Lung (tissue), 12 donors: ENCODE measurements around the gene FGA. TPM values are rescaled to one million over a fixed set of nuclear protein-coding genes. Genes with fewer than 3 reads are reported as not detected.

Experiments
- ATAC-seq: fragments of 200-7000 bp; cut with Tn5 transposase; one replicate; pipeline ENCODE4 v1.9.1; 2020; ENCODE audit warnings: moderate number of reproducible peaks; ENCODE audit not compliant: insufficient read depth, low FRiP score
- DNase-seq, 3 donors: peaks; one replicate each; pipeline ENCODE4 v3.0.0-alpha.2; 2013 to 2017
- H3K27ac ChIP-seq, 2 donors: one replicate each; pipeline ENCODE4 v1.5.1; 2013; ENCODE audit warnings: mild to moderate bottlenecking in 2 of 2, moderate library complexity in 2 of 2, control low read depth in 1 of 2, inconsistent platforms in 1 of 2, low read depth in 1 of 2, low read length in 1 of 2
- H3K27me3 ChIP-seq, 3 donors: one replicate each; pipeline ENCODE4 v1.5.1; 2013; ENCODE audit warnings: low read length in 2 of 3; ENCODE audit not compliant: control insufficient read depth in 3 of 3, insufficient read depth in 3 of 3
- H3K36me3 ChIP-seq, 4 donors: one replicate each; pipeline ENCODE4 v1.5.1; 2013; ENCODE audit warnings: low read length in 4 of 4, mild to moderate bottlenecking in 1 of 4, moderate library complexity in 1 of 4; ENCODE audit not compliant: control insufficient read depth in 4 of 4, insufficient read depth in 4 of 4
- H3K4me1 ChIP-seq, 5 donors: one replicate each; pipeline ENCODE4 v1.5.1; 2013; ENCODE audit warnings: low read length in 5 of 5, mild to moderate bottlenecking in 2 of 5, moderate library complexity in 1 of 5; ENCODE audit not compliant: control insufficient read depth in 5 of 5, insufficient read depth in 5 of 5
- H3K4me3 ChIP-seq: one replicate; pipeline ENCODE4 v1.5.1; 2013; ENCODE audit warnings: mild to moderate bottlenecking, control low read depth, moderate library complexity
- H3K9ac ChIP-seq, 2 donors: one replicate each; pipeline ENCODE4 v1.5.1; 2013; ENCODE audit warnings: low read length in 2 of 2, control low read depth in 1 of 2; ENCODE audit not compliant: insufficient read depth in 1 of 2
- H3K9me3 ChIP-seq, 4 donors: one replicate each; pipeline ENCODE4 v1.5.1; 2013; ENCODE audit warnings: low read length in 3 of 4, mild to moderate bottlenecking in 1 of 4, moderate library complexity in 1 of 4; ENCODE audit not compliant: control insufficient read depth in 4 of 4, insufficient read depth in 3 of 4
- WGBS, 2 donors: extraction: QIAGEN DNeasy Blood & Tissue Kit; methylation state at CpG; one replicate each; pipeline ENCODE4 v1.1.7; 2013; 5-methylcytosine and 5-hydroxymethylcytosine counted together
- polyA plus RNA-seq, 2 donors: library from polyadenylated mRNA; stranded (reverse); fragments of 200-250 nt; gene quantifications; one replicate each; pipeline ENCODE4 v1.2.1, GENCODE V29; 2013
- total RNA-seq, 2 donors: library from RNA; depleted of rRNA in 1 of 2; stranded (reverse); fragments of >200 nt in 1 of 2; gene quantifications; one replicate each; pipeline ENCODE4 v1.2.1, GENCODE V29; 2014 to 2021
- TF ChIP-seq, protein P1 (sequence below): IDR thresholded peaks from 2 replicates; pipeline ENCODE4 v1.5.1; 2012; ENCODE audit warnings: mild to moderate bottlenecking; ENCODE audit errors: control extremely low read depth, extremely low read depth
- donor health status: control.
- donor health status: control.
- donor health status: Bipolar disorder and iron deficiency.
- donor health status: healthy.
- donor health status: DM: yes; HTN: yes; CAD: no.

The FGA gene
- total and polyA plus RNA-seq, 4 donors = 1.4 to 56.1 (median 15.2) TPM

DNA sequence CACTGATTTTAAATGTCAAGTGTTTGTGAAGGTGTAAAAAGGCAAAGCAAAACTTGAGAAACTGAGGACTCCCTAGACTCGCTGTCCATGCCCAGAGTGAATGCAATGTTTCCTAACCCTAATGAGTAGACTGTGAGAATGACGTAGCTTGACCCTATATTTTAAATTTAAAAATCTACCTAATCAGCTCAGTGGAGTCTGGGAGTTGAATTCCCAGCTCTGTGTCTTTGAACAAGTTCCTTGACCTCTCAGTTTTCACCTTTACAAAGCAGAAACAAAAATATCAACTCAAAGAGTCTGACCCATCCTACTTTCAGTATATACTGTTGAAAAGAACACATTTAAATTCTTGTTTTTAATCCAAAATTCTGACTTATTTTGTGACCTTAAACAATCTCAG is 2.3 kb downstream of the FGA start:
- TF ChIP-seq, protein P1, sequence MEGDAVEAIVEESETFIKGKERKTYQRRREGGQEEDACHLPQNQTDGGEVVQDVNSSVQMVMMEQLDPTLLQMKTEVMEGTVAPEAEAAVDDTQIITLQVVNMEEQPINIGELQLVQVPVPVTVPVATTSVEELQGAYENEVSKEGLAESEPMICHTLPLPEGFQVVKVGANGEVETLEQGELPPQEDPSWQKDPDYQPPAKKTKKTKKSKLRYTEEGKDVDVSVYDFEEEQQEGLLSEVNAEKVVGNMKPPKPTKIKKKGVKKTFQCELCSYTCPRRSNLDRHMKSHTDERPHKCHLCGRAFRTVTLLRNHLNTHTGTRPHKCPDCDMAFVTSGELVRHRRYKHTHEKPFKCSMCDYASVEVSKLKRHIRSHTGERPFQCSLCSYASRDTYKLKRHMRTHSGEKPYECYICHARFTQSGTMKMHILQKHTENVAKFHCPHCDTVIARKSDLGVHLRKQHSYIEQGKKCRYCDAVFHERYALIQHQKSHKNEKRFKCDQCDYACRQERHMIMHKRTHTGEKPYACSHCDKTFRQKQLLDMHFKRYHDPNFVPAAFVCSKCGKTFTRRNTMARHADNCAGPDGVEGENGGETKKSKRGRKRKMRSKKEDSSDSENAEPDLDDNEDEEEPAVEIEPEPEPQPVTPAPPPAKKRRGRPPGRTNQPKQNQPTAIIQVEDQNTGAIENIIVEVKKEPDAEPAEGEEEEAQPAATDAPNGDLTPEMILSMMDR = no peak
- 88 to 91% methylated on average over 2 of the region's 2 CpGs for WGBS, 2 donors
- DNase-seq (no peak), ATAC-seq (no peak)
- Histone ChIP-seq H3K9me3 (no peaks in the 10 kb centered on the region), H3K4me1 (no peaks in the 10 kb centered on the region), H3K27me3 (peaks cover 0 to 4% (median 0%) of the 10 kb centered on the region in 3 donors), H3K36me3 (no peaks in the 10 kb centered on the region), H3K9ac (no peak overlapping the region), H3K4me3 (no peak overlapping the region), H3K27ac (no peak overlapping the region)

DNA sequence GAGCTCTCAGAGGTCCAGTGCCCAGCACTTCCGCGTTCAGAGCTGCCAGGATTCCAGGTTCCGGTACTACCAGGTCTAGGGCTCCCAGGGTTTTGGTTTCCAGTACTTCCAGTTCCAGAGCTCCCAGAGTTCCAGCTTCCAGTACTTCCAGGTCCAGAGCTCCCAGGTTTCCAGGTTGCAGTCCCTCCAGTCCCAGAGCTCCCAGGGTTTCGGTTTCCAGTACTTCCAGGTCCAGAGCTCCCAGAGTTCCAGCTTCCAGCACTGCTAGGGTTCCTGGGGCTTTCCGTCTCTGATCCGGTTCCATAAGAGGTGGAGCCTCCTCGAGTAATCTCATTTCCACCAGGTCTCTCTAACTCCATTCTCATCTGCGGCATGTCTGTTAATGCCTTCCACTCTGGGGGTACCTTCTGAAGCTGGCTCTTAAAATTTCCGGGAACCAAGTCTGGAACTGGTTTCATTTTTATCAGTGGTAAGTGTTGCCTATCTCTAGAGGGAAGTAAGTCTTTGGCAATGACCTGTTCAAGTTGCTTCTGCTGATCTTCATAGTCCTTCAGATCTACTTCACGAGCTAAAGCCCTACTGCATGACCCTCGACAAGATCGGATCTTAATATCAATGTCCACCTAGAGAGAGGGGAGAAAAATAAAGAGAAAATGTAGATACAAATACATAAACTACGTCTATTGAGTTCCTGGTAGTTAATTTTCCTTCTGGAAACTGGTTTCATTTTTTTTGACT is 4.1 kb downstream of the FGA start:
- H3K9ac ChIP-seq = no peak overlapping the region
- no peak for ATAC-seq
- no peaks in the 10 kb centered on the region for H3K4me1 ChIP-seq
- 92 to 96% methylated on average over 13 of the region's 13 CpGs for WGBS, 2 donors
- no peaks in the 10 kb centered on the region for H3K9me3 ChIP-seq
- TF ChIP-seq, protein P1 = no peak
- no peak for DNase-seq
- H3K4me3 ChIP-seq = no peak overlapping the region
- no peaks in the 10 kb centered on the region for H3K36me3 ChIP-seq
- no peak overlapping the region for H3K27ac ChIP-seq
- H3K27me3 ChIP-seq = peaks cover 0 to 4% (median 0%) of the 10 kb centered on the region in 3 donors

DNA sequence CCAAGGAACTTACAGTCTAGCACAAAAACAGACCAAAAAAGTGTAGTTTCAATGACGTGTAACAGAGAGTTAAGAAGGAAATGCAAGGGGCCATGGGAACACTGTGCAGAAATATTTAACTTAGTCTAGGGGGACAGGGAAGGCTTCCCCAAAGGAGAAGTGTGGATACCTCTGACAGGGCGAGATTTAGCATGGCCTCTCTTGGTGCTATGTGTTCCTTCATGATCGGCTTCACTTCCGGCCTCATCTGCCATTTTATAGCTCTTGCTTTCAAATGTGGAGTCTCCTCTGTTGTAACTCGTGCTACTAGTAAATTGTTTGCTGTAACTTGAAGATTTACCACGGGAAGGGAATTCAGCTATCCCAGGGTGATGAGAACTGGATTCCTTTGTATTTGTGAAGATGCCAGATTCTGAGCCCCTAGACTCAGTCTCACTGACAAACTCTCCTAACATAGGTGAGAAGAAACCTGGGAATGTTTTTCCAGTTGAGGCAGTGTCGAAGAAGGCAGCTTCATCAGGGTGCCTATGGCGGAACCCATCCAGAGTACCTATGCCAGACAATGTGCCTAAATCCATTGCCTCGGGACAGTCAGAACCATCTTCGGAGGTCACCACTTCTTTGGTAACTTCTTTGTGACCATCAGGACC is 5.0 kb downstream of the FGA start:
- DNase-seq (no peak), ATAC-seq (no peak)
- TF ChIP-seq, protein P1 = no peak
- 90 to 96% methylated on average over 10 of the region's 10 CpGs for WGBS, 2 donors
- peaks cover 0 to 4% (median 0%) of the 10 kb centered on the region in 3 donors for H3K27me3 ChIP-seq
- no peak overlapping the region for H3K9ac ChIP-seq
- H3K9me3 ChIP-seq = no peaks in the 10 kb centered on the region
- H3K27ac ChIP-seq = no peak overlapping the region
- no peaks in the 10 kb centered on the region for H3K36me3 ChIP-seq
- H3K4me3 ChIP-seq = no peak overlapping the region
- H3K4me1 ChIP-seq = no peaks in the 10 kb centered on the region
